K562 (cell line): ENCODE results near the gene PGAP2. TPM values are rescaled to one million over a fixed set of nuclear protein-coding genes. Genes with fewer than 3 reads are reported as not detected.

ENCODE experiments used
- ATF7 ChIP-seq: fragments of 450-650 bp; IDR thresholded peaks from 2 replicates; pipeline ENCODE4 v1.7.1; 2014; ENCODE audit warnings: mild to moderate bottlenecking, moderate library complexity
- CHD1 ChIP-seq: fragments of 200-600 bp; sonication (generic); IDR thresholded peaks from one replicate; pipeline ENCODE4 v1.6.1; 2012; ENCODE audit warnings: mild to moderate bottlenecking, moderate library complexity, low read length, inconsistent platforms
- COPS2 ChIP-seq: fragments of 450-650 bp; conservative IDR thresholded peaks from 2 replicates; pipeline ENCODE4 v1.6.1; 2016; ENCODE audit warnings: mild to moderate bottlenecking, moderate library complexity
- CREM ChIP-seq: IDR thresholded peaks from 2 replicates; pipeline ENCODE4 v1.6.1; 2014; ENCODE audit warnings: antibody characterized with exemption, low read depth
- JUND ChIP-seq, 2 experiments: IDR thresholded peaks; 2 replicates in 1 of 2; 3 replicates in 1 of 2; pipeline ENCODE4 v1.6.1; 2011; ENCODE audit warnings: borderline replicate concordance in 2 of 2, low read depth in 2 of 2, low read length in 2 of 2, improper control_type of control experiment in 1 of 2, missing biosample characterization in 1 of 2, missing genetic modification characterization in 1 of 2, missing genetic modification reagents in 1 of 2
- KAT8 ChIP-seq: fragments of 450-650 bp; IDR thresholded peaks from 2 replicates; pipeline ENCODE4 v1.6.1; 2016; ENCODE audit warnings: low read depth, mild to moderate bottlenecking
- L3MBTL2 ChIP-seq: fragments of 450-650 bp; IDR thresholded peaks from 2 replicates; pipeline ENCODE4 v1.6.1; 2016; ENCODE audit warnings: mild to moderate bottlenecking, moderate library complexity
- MCM2 ChIP-seq: fragments of 450-650 bp; IDR thresholded peaks from 2 replicates; pipeline ENCODE4 v1.6.1; 2017; ENCODE audit warnings: low read depth, mild to moderate bottlenecking
- MYC ChIP-seq, 2 experiments: fragments of 250-450 bp in 1 of 2; sonication (Bioruptor Pico) in 1 of 2; IDR thresholded peaks; 2 replicates each; pipeline versions ENCODE4 v1.5.1 to v1.6.1; 2012 to 2021; ENCODE audit warnings: low read depth in 2 of 2, borderline replicate concordance in 1 of 2, improper control_type of control experiment in 1 of 2, low read length in 1 of 2, mild to moderate bottlenecking in 1 of 2, moderate library complexity in 1 of 2
- NFATC3 ChIP-seq: fragments of 450-650 bp; IDR thresholded peaks from 2 replicates; pipeline ENCODE4 v1.6.1; 2017; ENCODE audit warnings: mild to moderate bottlenecking
- PHB ChIP-seq: fragments of 250-450 bp; sonication (Bioruptor Pico); IDR thresholded peaks from 2 replicates; pipeline ENCODE4 v1.5.0; 2021
- POLR2B ChIP-seq: fragments of 450-650 bp; IDR thresholded peaks from 2 replicates; pipeline ENCODE4 v1.6.1; 2018; ENCODE audit warnings: low read depth; ENCODE audit not compliant: partially characterized antibody
- SP2 ChIP-seq: IDR thresholded peaks from 2 replicates; pipeline ENCODE4 v1.6.1; 2011; ENCODE audit warnings: mild to moderate bottlenecking, low read depth, low read length, moderate library complexity; ENCODE audit not compliant: poor library complexity, severe bottlenecking; ENCODE audit errors: extremely low read depth
- SPI1 ChIP-seq: IDR thresholded peaks from 2 replicates; pipeline ENCODE4 v1.6.1; 2011; ENCODE audit warnings: low read depth, low read length, control low read depth, borderline replicate concordance
- U2AF1 ChIP-seq: fragments of 200-400 bp; formaldehyde crosslinking; optimal IDR thresholded peaks from 2 replicates; pipeline ENCODE3; 2017; ENCODE audit warnings: mild to moderate bottlenecking, low read depth, low read length, moderate library complexity
- ZC3H4 ChIP-seq: sonication (generic); formaldehyde crosslinking; IDR thresholded peaks from 2 replicates; pipeline ENCODE4 v1.9.0; 2021; ENCODE audit warnings: missing genetic modification reagents, borderline replicate concordance
- polyA plus RNA-seq, 8 experiments: library from polyadenylated mRNA; depleted of rRNA in 4 of 8; stranded (reverse) in 5 of 8; unstranded in 3 of 8; fragments of >200 nt; fragmentation: Nextera tagmentation in 2 of 8; fragmentation: Illumina TruSeq in 1 of 8; extraction: Ambion mirVana in 2 of 8; extraction: Trizol in 1 of 8; gene quantifications; 2 replicates each; pipeline versions ENCODE4 v1.2.1 to v1.2.3, GENCODE V29; 2011 to 2014; ENCODE audit warnings: inconsistent platforms in 1 of 8, missing spikeins in 1 of 8
- total RNA-seq, 7 experiments: library from RNA; depleted of rRNA in 6 of 7; stranded (reverse); fragments of >200 nt in 6 of 7; fragmentation: Illumina TruSeq in 2 of 7; extraction: Trizol in 2 of 7; gene quantifications; 2 replicates each; pipeline versions ENCODE4 v1.2.1 to v1.2.3, GENCODE V29; 2011 to 2021; ENCODE audit warnings: low replicate concordance in 1 of 7
- TF ChIP-seq, protein P1 (sequence below): fragments of 250-450 bp; sonication (Bioruptor Pico); IDR thresholded peaks from 2 replicates; pipeline ENCODE4 v1.8.0; 2022; ENCODE audit warnings: inconsistent platforms
- TF ChIP-seq, protein P2 (sequence below): fragments of 450-650 bp; IDR thresholded peaks from 2 replicates; pipeline ENCODE4 v1.6.1; 2018; ENCODE audit not compliant: partially characterized antibody
- TF ChIP-seq, protein P3 (sequence below): sonication (generic); formaldehyde crosslinking; IDR thresholded peaks from 2 replicates; pipeline ENCODE4 v1.8.1; 2023; ENCODE audit warnings: mild to moderate bottlenecking, missing genetic modification reagents

PGAP2 gene
- total and polyA plus RNA-seq, 9 of the 15 experiments (the other 6 are each of a cell fraction or from before 2014, with no cell fraction given): 17.9 to 47.2 (median 33.7) TPM

DNA sequence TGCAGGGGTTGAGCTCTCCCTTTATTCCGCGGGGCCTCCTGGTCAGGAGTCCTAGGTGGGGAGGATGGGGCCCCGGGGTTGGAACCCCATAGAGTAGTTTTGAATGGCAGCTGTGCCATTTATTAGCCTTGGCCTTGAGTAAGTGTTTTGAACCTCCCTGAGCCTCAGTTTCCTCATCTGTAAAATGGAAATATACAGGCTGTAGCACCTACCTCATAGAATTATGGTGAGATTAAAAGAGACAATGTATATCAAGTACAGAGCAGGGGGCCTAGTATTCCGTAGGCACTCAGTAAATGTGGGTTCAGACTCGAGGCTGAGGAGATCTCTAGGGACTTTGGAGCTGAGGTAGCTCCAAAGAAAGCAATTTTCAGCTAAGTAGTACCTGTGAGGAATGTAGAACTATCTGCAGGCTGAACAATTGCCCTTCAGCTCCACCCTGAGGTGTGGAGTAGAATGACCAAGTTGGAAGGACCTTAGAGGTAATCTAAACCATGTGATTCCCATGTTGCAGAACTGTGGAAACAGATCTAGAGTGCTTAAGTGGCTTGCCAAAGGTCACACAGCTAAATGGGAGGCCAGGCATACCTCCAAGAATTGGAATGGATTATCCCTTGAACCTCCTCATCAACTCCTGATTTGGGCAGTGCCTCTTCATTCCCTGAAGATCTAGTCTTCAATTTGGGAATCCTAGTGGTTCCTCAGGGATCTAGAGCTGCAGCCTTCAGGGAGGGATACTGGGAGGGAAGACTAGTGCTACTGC lies 682 bp downstream of the PGAP2 start (continued):
- TF ChIP-seq CHD1 (no peak), ATF7 (no peak), SPI1 (no peak), POLR2B (no peak), ZC3H4 (CRISPR knock-in tag) (no peak), KAT8 (no peak), NFATC3 (no peak), CREM (no peak), MCM2 (no peak), COPS2 (no peak), PHB (no peak), U2AF1 (no peak), L3MBTL2 (0 out of 2 replicates have a peak, but pooled peaks have one; percentile 20), SP2 (no peak), JUND (IDR thresholded peaks at IDR 0.05; ENCODE audit: borderline replicate concordance, low read depth, low read length) (0 out of 2 replicates have a peak, but pooled peaks have one; percentile 10), JUND (tag; IDR thresholded peaks at IDR 0.05; ENCODE audit: borderline replicate concordance, low read depth, low read length) (peak; percentile 19; the same call in 1 of the 3 replicates), MYC (IDR thresholded peaks at IDR 0.05; ENCODE audit: low read depth, low read length) (peak; percentile 50; the same call in 1 of the 2 replicates), MYC (CRISPR knock-in tag; IDR thresholded peaks at IDR 0.05; ENCODE audit: borderline replicate concordance, low read depth) (no peak)
- TF ChIP-seq, protein P1, sequence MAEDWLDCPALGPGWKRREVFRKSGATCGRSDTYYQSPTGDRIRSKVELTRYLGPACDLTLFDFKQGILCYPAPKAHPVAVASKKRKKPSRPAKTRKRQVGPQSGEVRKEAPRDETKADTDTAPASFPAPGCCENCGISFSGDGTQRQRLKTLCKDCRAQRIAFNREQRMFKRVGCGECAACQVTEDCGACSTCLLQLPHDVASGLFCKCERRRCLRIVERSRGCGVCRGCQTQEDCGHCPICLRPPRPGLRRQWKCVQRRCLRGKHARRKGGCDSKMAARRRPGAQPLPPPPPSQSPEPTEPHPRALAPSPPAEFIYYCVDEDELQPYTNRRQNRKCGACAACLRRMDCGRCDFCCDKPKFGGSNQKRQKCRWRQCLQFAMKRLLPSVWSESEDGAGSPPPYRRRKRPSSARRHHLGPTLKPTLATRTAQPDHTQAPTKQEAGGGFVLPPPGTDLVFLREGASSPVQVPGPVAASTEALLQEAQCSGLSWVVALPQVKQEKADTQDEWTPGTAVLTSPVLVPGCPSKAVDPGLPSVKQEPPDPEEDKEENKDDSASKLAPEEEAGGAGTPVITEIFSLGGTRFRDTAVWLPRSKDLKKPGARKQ: no peak
- TF ChIP-seq, protein P2, sequence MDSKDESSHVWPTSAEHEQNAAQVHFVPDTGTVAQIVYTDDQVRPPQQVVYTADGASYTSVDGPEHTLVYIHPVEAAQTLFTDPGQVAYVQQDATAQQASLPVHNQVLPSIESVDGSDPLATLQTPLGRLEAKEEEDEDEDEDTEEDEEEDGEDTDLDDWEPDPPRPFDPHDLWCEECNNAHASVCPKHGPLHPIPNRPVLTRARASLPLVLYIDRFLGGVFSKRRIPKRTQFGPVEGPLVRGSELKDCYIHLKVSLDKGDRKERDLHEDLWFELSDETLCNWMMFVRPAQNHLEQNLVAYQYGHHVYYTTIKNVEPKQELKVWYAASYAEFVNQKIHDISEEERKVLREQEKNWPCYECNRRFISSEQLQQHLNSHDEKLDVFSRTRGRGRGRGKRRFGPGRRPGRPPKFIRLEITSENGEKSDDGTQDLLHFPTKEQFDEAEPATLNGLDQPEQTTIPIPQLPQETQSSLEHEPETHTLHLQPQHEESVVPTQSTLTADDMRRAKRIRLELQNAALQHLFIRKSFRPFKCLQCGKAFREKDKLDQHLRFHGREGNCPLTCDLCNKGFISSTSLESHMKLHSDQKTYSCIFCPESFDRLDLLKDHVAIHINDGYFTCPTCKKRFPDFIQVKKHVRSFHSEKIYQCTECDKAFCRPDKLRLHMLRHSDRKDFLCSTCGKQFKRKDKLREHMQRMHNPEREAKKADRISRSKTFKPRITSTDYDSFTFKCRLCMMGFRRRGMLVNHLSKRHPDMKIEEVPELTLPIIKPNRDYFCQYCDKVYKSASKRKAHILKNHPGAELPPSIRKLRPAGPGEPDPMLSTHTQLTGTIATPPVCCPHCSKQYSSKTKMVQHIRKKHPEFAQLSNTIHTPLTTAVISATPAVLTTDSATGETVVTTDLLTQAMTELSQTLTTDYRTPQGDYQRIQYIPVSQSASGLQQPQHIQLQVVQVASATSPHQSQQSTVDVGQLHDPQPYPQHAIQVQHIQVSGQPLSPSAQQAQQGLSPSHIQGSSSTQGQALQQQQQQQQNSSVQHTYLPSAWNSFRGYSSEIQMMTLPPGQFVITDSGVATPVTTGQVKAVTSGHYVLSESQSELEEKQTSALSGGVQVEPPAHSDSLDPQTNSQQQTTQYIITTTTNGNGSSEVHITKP: no peak
- TF ChIP-seq, protein P3, sequence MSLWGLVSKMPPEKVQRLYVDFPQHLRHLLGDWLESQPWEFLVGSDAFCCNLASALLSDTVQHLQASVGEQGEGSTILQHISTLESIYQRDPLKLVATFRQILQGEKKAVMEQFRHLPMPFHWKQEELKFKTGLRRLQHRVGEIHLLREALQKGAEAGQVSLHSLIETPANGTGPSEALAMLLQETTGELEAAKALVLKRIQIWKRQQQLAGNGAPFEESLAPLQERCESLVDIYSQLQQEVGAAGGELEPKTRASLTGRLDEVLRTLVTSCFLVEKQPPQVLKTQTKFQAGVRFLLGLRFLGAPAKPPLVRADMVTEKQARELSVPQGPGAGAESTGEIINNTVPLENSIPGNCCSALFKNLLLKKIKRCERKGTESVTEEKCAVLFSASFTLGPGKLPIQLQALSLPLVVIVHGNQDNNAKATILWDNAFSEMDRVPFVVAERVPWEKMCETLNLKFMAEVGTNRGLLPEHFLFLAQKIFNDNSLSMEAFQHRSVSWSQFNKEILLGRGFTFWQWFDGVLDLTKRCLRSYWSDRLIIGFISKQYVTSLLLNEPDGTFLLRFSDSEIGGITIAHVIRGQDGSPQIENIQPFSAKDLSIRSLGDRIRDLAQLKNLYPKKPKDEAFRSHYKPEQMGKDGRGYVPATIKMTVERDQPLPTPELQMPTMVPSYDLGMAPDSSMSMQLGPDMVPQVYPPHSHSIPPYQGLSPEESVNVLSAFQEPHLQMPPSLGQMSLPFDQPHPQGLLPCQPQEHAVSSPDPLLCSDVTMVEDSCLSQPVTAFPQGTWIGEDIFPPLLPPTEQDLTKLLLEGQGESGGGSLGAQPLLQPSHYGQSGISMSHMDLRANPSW: no peak
